PFSK-1 (cell line): Measurements from ENCODE around the gene CRB2.

ENCODE experiments used
- FOXP2 ChIP-seq: optimal IDR thresholded peaks from 2 replicates; pipeline ENCODE3; 2011; ENCODE audit warnings: borderline replicate concordance, control low read depth, inconsistent platforms; ENCODE audit not compliant: insufficient read depth; ENCODE audit errors: extremely low read length, extremely low read depth
- POLR2AphosphoS5 ChIP-seq: IDR thresholded peaks from 2 replicates; pipeline ENCODE4 v1.6.1; 2012; ENCODE audit warnings: low read depth, mild to moderate bottlenecking, control low read depth, low read length, moderate library complexity
- REST ChIP-seq, 2 experiments: IDR thresholded peaks; 2 replicates each; pipeline versions ENCODE4 v1.6.1 to v1.8.0; 2011 to 2012; ENCODE audit warnings: low read depth in 2 of 2, low read length in 2 of 2, control low read depth in 1 of 2, inconsistent platforms in 1 of 2, mild to moderate bottlenecking in 1 of 2, moderate library complexity in 1 of 2; ENCODE audit not compliant: insufficient read depth in 1 of 2
- SIN3A ChIP-seq: IDR thresholded peaks from 2 replicates; pipeline ENCODE4 v1.6.1; 2012; ENCODE audit warnings: mild to moderate bottlenecking, low read length, moderate library complexity, borderline replicate concordance; ENCODE audit not compliant: insufficient read depth
- TAF1 ChIP-seq: IDR thresholded peaks from 2 replicates; pipeline ENCODE4 v1.6.1; 2012; ENCODE audit warnings: low read length, control low read depth, borderline replicate concordance; ENCODE audit not compliant: insufficient read depth

- TF ChIP-seq TAF1, result no peak
- TF ChIP-seq POLR2AphosphoS5, result no peak
- TF ChIP-seq REST (IDR thresholded peaks at IDR 0.05; ENCODE audit: insufficient read depth in 1 of 2, low read depth in 2 of 2, low read length in 2 of 2), result no peak
- TF ChIP-seq SIN3A, result no peak
- TF ChIP-seq FOXP2, result no peak
Measured at GRCh38 chr9:123410281-123410910, 54.4 kb downstream of the CRB2 start.
